Activated naive CD4-positive, alpha-beta T cell treated with anti-CD3 and anti-CD28 coated beads, Interleukin-2, amount 50 U/mL, for 24 hours (primary cell): ENCODE results near the gene KNDC1.
"Not testable (repeated sequence)": the region's sequence is repeated elsewhere in the genome, so short reads cannot be mapped to it uniquely, and the experiment has no call there.

ENCODE experiments used
- H3K27ac Mint-ChIP-seq: one replicate; pipeline ENCODE4 v1.8.0; 2021; ENCODE audit warnings: mild to moderate bottlenecking, mixed read lengths
- H3K27me3 Mint-ChIP-seq: one replicate; pipeline ENCODE4 v1.8.0; 2021; ENCODE audit warnings: mixed read lengths
- H3K36me3 Mint-ChIP-seq: one replicate; pipeline ENCODE4 v1.8.0; 2021; ENCODE audit warnings: mixed read lengths
- H3K4me1 Mint-ChIP-seq: one replicate; pipeline ENCODE4 v1.8.0; 2021; ENCODE audit warnings: mixed read lengths
- H3K4me3 Mint-ChIP-seq: one replicate; pipeline ENCODE4 v1.8.0; 2021; ENCODE audit warnings: mild to moderate bottlenecking, mixed read lengths
- H3K9me3 Mint-ChIP-seq: one replicate; pipeline ENCODE4 v1.8.0; 2021; ENCODE audit warnings: mixed read lengths

The KNDC1 gene, protein sequence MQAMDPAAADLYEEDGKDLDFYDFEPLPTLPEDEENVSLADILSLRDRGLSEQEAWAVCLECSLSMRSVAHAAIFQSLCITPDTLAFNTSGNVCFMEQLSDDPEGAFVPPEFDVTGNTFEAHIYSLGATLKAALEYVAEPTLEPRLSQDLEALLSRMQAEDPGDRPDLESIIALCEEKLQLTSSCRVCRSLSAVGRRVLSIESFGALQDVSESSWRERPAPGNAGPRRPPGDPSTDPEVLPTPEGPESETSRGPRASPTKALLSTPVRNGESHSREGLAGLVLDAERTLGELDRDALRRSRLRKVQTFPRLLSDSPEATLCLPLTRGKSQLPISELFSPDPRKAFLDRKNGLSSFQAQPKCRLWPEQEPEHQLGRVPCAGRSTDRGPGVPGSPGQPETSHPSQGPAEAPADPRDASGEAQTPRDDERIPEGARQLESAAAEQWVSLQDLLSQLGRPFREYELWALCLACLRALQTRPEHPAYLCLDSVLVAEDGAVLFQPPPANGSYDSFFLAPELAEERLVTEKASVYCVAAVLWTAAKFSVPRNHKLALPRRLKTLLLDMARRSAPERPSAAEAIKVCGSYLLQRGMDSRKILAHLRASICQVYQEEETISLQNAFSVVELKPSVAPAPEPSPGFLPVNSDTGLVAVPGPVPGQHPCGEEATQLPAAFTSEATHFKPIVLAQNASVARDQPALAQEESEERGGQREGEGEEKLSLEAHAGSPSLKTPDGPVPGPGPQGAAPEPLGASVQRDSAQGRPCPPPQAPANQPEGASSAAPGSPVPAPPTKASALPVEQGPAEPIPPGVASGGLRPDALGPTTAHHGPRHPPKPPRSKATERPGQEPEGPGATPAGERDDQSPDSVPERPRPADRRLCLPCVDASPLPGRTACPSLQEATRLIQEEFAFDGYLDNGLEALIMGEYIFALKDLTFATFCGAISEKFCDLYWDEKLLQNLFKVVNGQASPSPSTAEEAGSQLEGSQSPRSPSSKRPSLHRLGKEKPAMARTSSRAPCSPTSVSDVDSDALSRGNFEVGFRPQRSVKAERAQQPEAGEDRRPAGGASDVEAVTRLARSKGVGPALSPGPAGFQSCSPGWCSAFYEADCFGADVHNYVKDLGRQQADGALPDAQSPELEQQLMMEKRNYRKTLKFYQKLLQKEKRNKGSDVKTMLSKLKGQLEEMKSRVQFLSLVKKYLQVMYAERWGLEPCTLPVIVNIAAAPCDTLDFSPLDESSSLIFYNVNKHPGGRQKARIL (N-terminal part only)

DNA sequence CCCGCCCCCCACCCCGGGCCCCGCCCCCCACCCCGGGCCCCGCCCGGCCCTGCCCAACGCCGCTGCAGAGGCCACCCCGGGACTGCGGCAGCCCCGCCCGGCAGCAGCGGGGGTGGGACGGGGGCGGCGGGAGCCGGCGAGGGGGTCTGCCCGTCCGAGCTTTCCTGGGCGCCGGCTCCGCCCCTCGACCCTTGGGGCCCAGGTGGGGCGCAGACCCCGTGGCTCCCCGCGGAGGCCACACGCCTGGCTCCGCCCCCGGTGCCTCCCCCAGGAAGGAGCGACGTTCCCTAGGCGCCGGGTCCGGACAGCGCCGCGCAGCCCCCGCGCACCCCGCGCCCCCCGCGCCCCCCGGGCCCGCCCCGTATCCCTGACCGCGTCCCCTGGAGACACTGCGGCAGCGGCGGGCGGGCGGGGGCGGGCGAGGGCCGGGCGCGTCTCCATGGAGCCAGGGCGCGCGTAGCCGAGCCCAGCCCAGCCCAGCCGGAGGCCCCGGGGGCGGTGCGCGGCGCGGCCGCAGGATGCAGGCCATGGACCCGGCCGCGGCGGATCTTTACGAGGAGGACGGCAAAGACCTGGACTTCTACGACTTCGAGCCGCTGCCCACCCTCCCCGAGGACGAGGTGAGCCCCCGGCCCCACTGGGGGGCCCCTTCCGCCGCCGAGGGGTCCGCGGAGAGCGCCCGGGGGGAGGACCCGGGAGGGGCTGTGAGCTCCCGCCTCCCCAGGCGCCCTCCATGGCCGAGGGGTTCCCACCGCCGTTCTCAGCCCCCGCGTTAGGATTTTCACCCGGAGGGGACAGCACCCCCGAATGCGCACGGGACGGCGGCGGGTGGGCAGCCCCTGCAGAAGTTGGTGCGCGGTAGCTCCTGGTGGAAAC is at the start of gene KNDC1:
Gene KNDC1, plus strand, starts transcription at position 270 of the 876 bp plus-strand sequence. Its CDS starts 249 bp downstream, at position 519.
- peak within 1 kb of the TSS; percentile 73 for H3K4me3 Mint-ChIP-seq
- H3K9me3 Mint-ChIP-seq: no peaks in the 10 kb centered on the region
- no peak within 1 kb of the TSS for H3K27ac Mint-ChIP-seq
- H3K4me1 Mint-ChIP-seq: no peaks in the 10 kb centered on the region
- H3K36me3 Mint-ChIP-seq: no peaks in the 10 kb centered on the region
- peaks cover 8% of the 10 kb centered on the region for H3K27me3 Mint-ChIP-seq

DNA sequence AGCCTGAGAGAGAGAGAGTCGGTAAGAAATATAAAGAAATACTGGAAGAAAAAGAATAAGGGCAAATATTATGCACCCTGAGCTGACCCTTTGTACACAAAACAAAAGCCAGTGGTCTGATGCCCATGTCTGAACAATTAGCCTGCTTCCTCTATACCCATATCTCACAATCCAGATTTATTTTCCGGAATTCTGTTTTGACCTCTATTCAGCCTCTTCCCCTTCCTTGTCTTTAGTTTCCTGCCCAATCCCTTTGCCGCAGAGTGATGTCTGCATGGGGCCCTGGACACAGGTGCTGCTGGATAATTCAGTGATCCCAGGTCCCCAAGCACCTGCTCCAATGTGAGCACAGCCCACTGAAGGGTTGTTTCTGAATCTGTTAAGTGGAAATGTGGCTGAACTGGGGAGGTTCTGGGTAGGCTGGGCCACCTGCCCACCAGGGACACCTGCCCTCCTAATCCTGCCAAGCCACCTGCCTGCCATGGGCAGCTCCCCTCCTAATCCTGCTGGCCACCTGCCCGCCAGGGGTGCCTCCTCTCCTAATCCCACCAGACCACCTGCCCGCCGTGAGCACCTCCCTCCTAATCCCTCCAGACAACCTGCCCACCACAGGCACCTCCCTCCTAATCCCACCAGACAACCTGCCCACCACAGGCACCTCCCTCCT is 49.3 kb upstream of the KNDC1 start:
- H3K27ac Mint-ChIP-seq: no peak overlapping the region
- H3K9me3 Mint-ChIP-seq: peaks cover 9% of the 10 kb centered on the region
- H3K4me1 Mint-ChIP-seq: no peaks in the 10 kb centered on the region
- no peaks in the 10 kb centered on the region for H3K27me3 Mint-ChIP-seq
- H3K4me3 Mint-ChIP-seq: no peak overlapping the region
- H3K36me3 Mint-ChIP-seq: no peaks in the 10 kb centered on the region

DNA sequence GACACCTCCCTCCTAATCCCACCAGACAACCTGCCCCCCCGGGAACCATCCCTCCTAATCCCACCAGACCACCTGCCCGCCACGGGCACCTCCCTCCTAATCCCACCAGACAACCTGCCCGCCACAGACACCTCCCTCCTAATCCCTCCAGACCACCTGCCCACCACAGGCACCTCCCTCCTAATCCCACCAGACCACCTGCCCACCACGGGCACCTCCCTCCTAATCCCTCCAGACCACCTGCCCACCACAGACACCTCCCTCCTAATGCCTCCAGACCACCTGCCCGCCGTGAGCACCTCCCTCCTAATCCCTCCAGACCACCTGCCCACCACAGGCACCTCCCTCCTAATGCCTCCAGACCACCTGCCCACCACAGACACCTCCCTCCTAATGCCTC is 48.4 kb upstream of the KNDC1 start:
- not testable (repeated sequence) for H3K9me3 Mint-ChIP-seq, H3K4me1 Mint-ChIP-seq

DNA sequence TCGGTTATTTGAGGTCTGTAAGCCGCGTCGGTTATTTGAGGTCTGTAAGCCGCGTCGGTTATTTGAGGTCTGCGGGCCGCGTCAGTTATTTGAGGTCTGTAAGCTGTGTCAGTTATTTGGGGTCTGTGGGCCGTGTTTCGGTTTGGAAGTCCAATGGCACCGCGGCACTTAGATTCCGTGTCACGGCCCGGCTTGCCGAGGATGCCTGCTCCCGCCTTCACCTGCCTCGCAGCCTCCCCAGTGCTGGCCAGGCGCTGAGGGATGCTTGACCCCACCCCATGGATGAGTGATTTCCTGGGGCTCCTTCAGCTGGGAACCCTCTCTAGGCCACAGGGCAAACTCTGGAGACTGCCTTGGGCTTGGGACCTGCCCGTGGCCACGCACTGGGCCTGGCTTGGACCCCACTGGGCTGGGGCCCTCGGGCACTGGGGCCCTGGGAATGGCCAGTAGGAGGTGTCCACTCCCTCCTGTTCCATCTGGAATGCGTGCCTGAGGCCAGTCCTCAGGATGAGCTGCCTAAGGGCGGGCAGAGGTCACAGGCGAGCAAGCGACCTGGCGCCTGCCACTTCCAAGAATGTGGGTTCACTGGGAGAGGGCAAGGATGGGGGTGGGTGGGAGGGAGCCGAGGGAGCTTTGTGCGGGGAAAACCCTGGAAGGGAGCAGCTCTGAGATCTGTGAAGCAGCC is 46.7 kb upstream of the KNDC1 start:
- Mint-ChIP-seq H3K36me3 (no peaks in the 10 kb centered on the region), H3K27me3 (no peaks in the 10 kb centered on the region), H3K9me3 (no peaks in the 10 kb centered on the region), H3K4me1 (no peaks in the 10 kb centered on the region), H3K4me3 (no peak overlapping the region), H3K27ac (no peak overlapping the region)

More for the DNA sequence above, 48.4 kb upstream of the KNDC1 start:
- H3K27ac Mint-ChIP-seq, H3K36me3 Mint-ChIP-seq, H3K4me3 Mint-ChIP-seq, H3K27me3 Mint-ChIP-seq: not testable (repeated sequence)

DNA sequence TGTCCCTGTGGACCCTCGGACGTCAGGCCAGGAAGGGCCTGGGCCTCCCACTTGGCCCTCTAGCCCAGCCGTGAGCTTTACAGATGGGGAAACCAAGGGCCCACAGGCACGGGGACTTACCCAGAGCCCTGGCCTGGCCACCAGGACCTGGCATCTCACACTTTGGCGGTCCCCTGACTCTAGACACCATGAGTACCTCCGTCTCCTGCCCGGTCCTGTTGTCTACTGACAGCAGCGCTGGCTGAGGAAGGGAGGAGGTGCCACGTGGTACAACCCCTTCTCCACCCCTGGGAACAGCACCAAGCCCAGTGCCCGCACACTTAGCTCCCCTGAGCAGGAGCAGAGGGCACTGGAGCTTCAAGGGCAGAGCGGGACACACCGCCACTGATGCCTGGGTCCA is 46.2 kb upstream of the KNDC1 start:
- Mint-ChIP-seq H3K27ac (no peak overlapping the region), H3K36me3 (no peaks in the 10 kb centered on the region), H3K9me3 (no peaks in the 10 kb centered on the region), H3K27me3 (no peaks in the 10 kb centered on the region), H3K4me3 (no peak overlapping the region), H3K4me1 (no peaks in the 10 kb centered on the region)

DNA sequence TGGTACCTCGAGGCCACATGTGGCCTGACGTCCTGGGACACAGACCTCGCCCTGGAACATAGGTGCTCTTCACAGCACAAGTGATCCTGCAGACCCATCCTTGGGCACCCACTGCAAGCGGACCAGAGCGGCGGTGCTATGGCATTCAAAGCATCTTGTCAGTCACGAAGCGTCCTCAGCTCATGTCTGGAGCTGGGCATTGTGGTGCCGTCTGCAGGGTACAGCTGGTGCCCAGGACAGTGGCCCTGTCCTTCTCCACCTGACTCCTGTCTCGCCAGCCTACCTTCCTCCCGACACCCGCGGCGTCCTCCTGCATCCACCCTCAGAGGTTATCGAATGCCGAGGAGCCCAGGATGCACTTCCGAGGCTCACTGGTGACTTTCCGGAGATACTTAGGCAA is 45.8 kb upstream of the KNDC1 start:
- no peaks in the 10 kb centered on the region for H3K9me3 Mint-ChIP-seq
- no peak overlapping the region for H3K4me3 Mint-ChIP-seq
- H3K27me3 Mint-ChIP-seq: no peaks in the 10 kb centered on the region
- H3K36me3 Mint-ChIP-seq: no peaks in the 10 kb centered on the region
- H3K27ac Mint-ChIP-seq: no peak overlapping the region
- no peaks in the 10 kb centered on the region for H3K4me1 Mint-ChIP-seq

DNA sequence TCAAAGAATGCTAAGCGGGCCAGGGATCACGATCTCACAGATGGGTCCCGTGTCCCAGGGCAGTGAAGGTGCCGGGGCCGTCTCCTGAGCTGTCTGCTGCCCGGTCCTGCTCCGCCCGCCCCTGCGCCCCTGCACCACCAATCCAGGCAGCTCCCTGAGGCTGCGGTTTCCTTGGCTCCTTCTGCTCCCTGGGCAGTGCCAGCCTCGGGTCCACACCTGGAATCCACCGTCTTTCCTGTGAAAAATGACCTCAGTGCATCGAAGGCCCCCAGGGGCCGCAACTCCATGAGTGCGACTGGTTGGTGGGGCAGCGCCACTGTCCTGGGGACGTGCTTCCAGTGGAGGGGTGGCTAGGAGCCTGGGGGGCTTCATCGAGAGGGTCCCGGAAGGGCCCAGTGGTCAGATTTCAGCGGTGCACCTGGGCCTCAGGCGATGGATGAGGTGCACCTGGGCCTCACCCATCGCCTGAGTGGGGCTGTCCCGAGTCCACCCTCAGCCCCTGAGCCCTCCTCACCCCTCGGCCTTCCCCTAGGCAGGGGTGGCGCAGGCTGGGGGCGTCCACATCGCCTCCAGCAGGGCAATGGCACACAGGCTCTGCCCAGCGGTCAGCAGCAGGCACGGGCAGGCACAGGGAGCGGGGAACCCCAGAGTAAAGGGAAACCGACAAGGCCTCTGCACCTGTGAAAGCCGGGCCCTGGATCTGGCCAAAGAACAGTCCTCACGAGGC is 45.1 kb upstream of the KNDC1 start:
- Mint-ChIP-seq H3K27me3 (no peaks in the 10 kb centered on the region), H3K4me3 (no peak overlapping the region), H3K4me1 (no peaks in the 10 kb centered on the region), H3K27ac (no peak overlapping the region), H3K9me3 (no peaks in the 10 kb centered on the region), H3K36me3 (no peaks in the 10 kb centered on the region)

DNA sequence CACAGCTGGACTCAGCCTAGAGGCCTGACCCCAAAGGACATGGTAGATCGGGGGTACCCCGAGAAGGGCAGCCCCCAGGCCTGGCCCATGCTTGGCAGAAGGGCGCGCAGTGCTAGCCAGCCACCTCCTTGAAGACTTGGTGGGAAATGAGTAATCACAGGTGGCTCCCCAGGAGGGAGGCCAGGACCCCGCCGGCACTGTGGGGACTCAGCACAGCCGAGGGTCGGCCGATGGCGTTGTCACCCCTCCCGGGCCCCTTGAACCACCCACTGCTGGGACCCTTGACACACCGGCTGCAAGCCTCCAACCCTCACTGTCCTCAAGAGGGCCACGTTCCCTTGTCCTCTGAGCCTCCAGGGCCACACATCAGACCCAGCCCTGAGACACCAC is 44.6 kb upstream of the KNDC1 start:
- Mint-ChIP-seq H3K4me3 (no peak overlapping the region), H3K9me3 (no peaks in the 10 kb centered on the region), H3K4me1 (no peaks in the 10 kb centered on the region), H3K27ac (no peak overlapping the region), H3K27me3 (peaks cover under 1% of the 10 kb centered on the region), H3K36me3 (no peaks in the 10 kb centered on the region)

DNA sequence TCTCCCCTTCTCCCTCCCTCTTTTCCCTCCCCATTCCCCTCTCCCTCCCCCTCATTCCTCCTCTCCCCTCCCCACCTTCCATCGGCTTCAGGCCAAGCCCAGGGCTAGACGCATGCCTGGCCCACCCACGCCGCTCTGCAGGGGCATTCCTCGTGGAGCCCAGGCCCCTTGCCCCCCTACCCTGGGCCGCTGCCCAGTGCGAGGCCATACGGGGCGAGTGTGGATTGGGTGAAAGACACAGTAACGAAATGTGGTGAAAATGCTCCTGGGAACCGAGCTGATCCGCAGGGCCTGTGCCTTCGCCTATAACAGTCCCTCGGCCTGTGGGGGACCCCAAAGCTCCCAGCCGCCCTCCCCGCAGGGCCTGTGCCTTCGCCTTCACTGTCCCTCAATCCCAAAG is 44.0 kb upstream of the KNDC1 start:
- Mint-ChIP-seq H3K36me3 (no peaks in the 10 kb centered on the region), H3K4me3 (no peak overlapping the region), H3K4me1 (no peaks in the 10 kb centered on the region), H3K27me3 (peaks cover 2% of the 10 kb centered on the region), H3K9me3 (no peaks in the 10 kb centered on the region), H3K27ac (no peak overlapping the region)

DNA sequence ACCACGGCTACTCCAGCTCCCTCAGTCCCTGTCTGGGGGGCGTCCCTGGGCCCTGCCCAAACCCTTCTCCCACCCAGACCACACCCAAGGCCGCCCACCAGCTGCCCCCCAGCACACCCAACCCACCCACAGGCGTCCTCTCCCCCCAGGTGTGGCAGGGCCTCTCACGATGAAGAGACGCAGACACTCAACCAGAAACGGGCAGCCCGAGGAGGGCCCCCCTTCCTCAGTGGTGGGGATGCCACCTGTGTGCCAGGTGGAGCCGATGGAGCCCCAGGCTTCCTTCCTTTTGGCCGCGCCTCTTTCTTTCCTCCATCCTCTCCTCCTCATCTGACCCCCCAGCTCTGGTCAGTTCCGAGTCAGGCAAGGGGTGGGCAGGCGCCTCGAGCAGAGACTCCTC is 43.6 kb upstream of the KNDC1 start:
- H3K4me1 Mint-ChIP-seq: no peaks in the 10 kb centered on the region
- H3K27ac Mint-ChIP-seq: no peak overlapping the region
- H3K4me3 Mint-ChIP-seq: no peak overlapping the region
- peaks cover 2% of the 10 kb centered on the region for H3K27me3 Mint-ChIP-seq
- no peaks in the 10 kb centered on the region for H3K36me3 Mint-ChIP-seq
- no peaks in the 10 kb centered on the region for H3K9me3 Mint-ChIP-seq

DNA sequence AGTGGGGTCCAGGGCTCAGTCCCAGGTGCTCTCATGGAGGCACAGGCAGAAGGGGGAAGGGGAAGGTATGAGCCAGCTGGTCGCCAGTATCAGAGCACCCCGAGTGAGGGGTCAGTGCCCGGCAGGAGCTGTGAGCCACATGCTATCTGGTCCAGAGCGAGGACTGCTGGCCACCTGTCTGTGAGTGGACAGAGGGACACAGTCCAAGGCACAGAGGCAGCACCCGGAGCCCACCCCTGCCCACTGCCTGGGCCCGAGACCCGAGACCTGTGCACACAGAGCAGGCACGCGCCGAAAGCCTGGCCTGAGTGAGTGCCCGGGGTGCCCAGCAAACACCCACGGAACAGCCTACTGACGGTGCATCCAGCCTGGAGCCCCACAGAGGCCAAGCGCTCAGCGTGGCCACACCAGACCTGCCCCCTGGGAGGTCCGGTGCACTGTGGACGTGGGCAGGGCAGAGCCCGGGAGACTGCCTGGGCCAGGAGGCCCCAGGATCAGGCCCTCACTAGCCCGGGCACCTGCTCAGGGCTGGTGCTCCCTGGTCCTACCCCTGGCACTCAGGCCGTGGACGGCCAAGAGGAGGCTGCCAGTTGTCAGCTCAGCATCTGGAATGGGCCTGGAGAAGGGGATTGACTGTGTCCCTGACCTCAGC is 42.9 kb upstream of the KNDC1 start:
- H3K27me3 Mint-ChIP-seq: peaks cover 2% of the 10 kb centered on the region
- no peaks in the 10 kb centered on the region for H3K4me1 Mint-ChIP-seq
- H3K36me3 Mint-ChIP-seq: no peaks in the 10 kb centered on the region
- no peak overlapping the region for H3K27ac Mint-ChIP-seq
- H3K4me3 Mint-ChIP-seq: no peak overlapping the region
- H3K9me3 Mint-ChIP-seq: no peaks in the 10 kb centered on the region

DNA sequence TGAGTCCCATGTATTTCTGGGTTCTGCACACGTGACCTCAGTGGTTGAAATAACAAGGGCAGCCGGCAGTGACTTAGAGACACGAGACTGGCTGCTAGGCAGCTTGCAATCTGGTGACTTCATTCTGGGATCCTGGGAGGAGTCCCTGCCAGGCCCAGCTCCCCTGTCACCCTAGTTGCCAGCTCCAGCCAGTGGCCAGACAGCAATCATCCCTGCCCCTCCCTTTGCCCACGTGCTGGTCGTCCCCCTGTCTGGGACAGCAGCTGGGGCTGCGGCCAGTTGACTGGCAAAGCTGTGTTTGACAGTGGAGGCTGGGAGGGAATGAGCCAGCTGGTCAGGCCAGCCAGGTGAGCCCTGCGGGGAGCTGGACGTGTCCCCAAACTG is 42.3 kb upstream of the KNDC1 start:
- H3K4me3 Mint-ChIP-seq: no peak overlapping the region
- no peaks in the 10 kb centered on the region for H3K4me1 Mint-ChIP-seq
- H3K36me3 Mint-ChIP-seq: no peaks in the 10 kb centered on the region
- no peaks in the 10 kb centered on the region for H3K9me3 Mint-ChIP-seq
- H3K27ac Mint-ChIP-seq: no peak overlapping the region
- H3K27me3 Mint-ChIP-seq: peaks cover 2% of the 10 kb centered on the region

DNA sequence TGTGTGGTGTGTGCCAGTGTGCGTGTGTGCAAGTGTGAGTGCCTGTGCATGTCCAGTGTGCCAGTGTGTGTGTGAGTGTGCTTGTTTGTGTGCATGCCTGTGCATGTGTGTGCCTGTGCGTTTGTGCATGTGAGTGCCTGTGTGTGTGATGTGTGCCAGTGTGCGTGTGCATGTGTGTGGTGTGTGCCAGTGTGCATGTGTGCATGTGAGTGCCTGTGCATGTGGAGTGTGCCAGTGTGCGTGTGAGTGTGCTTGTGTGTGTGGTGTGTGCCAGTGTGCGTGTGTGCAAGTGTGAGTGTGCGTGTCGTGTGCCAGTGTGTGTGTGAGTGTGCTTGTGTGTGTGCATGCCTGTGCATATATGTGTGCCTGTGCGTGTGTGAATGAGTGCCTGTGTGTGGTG is 38.5 kb upstream of the KNDC1 start:
- Mint-ChIP-seq H3K36me3 (no peaks in the 10 kb centered on the region), H3K4me1 (peaks cover 4% of the 10 kb centered on the region), H3K4me3 (no peak overlapping the region), H3K27me3 (peaks cover 3% of the 10 kb centered on the region), H3K27ac (no peak overlapping the region), H3K9me3 (no peaks in the 10 kb centered on the region)
